WERI-Rb-1 (cell line): ENCODE measurements around the gene UBASH3B.

Experiments used
- DNase-seq: peaks from one replicate; pipeline ENCODE4 v3.0.0-alpha.2; 2020
- H3K27ac ChIP-seq: fragments of 250-450 bp; sonication (Bioruptor Pico); 2 replicates; pipeline ENCODE4 v1.5.1; 2020; ENCODE audit warnings: mild to moderate bottlenecking, moderate library complexity
- H3K27me3 ChIP-seq: fragments of 250-450 bp; sonication (Bioruptor Pico); 2 replicates; pipeline ENCODE4 v1.5.1; 2021; ENCODE audit warnings: mild to moderate bottlenecking, low read depth, moderate library complexity; ENCODE audit not compliant: insufficient read depth, severe bottlenecking
- H3K36me3 ChIP-seq: fragments of 250-450 bp; sonication (Bioruptor Pico); 2 replicates; pipeline ENCODE4 v1.5.1; 2020; ENCODE audit warnings: mild to moderate bottlenecking, moderate library complexity
- H3K4me3 ChIP-seq: 2 replicates; pipeline ENCODE4 v1.5.1; 2011; ENCODE audit warnings: low read depth, mild to moderate bottlenecking, control low read depth, low read length
- H3K9me3 ChIP-seq: fragments of 250-450 bp; sonication (Bioruptor Pico); 2 replicates; pipeline ENCODE4 v1.5.1; 2021; ENCODE audit warnings: mild to moderate bottlenecking, moderate library complexity; ENCODE audit not compliant: severe bottlenecking
- TF ChIP-seq, protein P1 (sequence below): IDR thresholded peaks from 2 replicates; pipeline ENCODE4 v1.5.1; 2011; ENCODE audit warnings: low read depth, mild to moderate bottlenecking, control low read depth, inconsistent platforms, low read length

UBASH3B gene

DNA sequence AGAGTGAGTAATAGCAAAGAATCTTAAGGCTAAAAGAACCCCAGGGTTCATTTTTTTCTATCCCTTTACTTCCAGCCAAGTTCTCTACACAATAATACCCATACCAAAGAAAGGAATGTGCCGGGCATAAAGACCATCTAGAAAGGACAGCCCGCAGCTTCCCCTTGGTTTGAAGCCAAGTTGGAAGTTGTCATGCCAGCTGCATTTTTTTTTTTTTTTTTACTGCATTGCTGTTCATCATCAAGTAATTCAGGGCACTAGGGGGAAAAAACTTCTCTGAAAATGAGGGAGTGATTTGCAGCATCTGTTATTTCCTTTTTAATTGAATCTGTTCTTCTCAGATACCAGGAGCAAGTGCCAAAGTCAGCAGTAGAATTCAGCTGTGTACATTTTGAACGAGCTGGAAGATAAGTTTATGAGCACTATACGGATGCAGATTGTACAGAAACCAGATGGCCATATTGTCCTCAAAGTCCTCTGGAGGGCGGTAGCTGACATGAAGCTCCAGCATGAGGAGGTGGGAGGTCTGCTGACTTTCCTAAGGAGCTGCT lies 56.4 kb downstream of the UBASH3B start:
- H3K36me3 ChIP-seq = no peaks in the 10 kb centered on the region
- no peak for DNase-seq
- H3K4me3 ChIP-seq = no peak overlapping the region
- H3K27me3 ChIP-seq = peaks cover 75% of the 10 kb centered on the region
- H3K9me3 ChIP-seq = no peaks in the 10 kb centered on the region
- no peak overlapping the region for H3K27ac ChIP-seq
- TF ChIP-seq, protein P1, sequence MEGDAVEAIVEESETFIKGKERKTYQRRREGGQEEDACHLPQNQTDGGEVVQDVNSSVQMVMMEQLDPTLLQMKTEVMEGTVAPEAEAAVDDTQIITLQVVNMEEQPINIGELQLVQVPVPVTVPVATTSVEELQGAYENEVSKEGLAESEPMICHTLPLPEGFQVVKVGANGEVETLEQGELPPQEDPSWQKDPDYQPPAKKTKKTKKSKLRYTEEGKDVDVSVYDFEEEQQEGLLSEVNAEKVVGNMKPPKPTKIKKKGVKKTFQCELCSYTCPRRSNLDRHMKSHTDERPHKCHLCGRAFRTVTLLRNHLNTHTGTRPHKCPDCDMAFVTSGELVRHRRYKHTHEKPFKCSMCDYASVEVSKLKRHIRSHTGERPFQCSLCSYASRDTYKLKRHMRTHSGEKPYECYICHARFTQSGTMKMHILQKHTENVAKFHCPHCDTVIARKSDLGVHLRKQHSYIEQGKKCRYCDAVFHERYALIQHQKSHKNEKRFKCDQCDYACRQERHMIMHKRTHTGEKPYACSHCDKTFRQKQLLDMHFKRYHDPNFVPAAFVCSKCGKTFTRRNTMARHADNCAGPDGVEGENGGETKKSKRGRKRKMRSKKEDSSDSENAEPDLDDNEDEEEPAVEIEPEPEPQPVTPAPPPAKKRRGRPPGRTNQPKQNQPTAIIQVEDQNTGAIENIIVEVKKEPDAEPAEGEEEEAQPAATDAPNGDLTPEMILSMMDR = peak; percentile 22; the same call in 1 of the 2 replicates

DNA sequence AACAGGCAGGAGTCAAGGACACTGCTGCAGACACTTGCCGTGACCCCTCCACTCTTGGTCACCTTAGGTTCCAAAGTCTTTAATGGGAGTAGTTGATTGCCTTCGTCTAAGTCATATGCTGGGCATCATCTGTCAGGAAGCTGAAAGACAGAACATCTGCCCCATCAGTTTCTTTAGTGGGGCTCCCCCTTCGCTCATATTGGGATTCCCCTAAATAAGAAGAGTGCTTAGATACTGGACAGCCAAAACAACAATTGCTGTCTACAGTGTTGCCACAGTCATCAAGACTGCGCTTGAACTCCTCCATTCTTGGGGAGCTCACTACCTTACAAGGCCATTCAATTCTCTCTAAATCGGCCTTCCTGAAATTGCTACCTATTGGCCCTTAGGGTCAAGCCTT lies 58.5 kb downstream of the UBASH3B start:
- Histone ChIP-seq H3K36me3 (no peaks in the 10 kb centered on the region), H3K9me3 (no peaks in the 10 kb centered on the region), H3K27ac (no peak overlapping the region), H3K27me3 (peaks cover 77% of the 10 kb centered on the region), H3K4me3 (no peak overlapping the region)
- TF ChIP-seq, protein P1 = no peak
- no peak for DNase-seq

DNA sequence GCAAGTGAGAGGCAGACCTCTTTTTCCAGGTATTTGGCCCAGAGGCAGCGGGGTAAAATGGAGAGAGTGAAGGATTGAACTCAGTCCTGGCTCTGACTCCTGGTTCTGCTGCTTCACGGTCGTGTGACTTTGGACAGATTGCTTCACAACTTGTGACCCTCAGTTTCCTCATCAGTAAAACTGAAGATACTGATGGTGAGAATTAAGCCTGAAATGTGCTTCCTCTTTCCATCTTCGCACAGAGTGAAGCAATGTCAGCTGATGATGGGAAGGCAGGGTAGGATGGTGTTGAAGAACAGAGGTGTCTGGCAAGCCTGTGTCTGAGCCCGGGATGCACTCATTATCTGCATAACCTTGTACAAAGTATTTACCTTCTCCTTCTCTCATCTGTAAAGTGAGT lies 59.0 kb downstream of the UBASH3B start:
- TF ChIP-seq, protein P1 = no peak
- Histone ChIP-seq H3K36me3 (no peaks in the 10 kb centered on the region), H3K27me3 (peaks cover 76% of the 10 kb centered on the region), H3K27ac (no peak overlapping the region), H3K4me3 (no peak overlapping the region), H3K9me3 (no peaks in the 10 kb centered on the region)
- DNase-seq = no peak

DNA sequence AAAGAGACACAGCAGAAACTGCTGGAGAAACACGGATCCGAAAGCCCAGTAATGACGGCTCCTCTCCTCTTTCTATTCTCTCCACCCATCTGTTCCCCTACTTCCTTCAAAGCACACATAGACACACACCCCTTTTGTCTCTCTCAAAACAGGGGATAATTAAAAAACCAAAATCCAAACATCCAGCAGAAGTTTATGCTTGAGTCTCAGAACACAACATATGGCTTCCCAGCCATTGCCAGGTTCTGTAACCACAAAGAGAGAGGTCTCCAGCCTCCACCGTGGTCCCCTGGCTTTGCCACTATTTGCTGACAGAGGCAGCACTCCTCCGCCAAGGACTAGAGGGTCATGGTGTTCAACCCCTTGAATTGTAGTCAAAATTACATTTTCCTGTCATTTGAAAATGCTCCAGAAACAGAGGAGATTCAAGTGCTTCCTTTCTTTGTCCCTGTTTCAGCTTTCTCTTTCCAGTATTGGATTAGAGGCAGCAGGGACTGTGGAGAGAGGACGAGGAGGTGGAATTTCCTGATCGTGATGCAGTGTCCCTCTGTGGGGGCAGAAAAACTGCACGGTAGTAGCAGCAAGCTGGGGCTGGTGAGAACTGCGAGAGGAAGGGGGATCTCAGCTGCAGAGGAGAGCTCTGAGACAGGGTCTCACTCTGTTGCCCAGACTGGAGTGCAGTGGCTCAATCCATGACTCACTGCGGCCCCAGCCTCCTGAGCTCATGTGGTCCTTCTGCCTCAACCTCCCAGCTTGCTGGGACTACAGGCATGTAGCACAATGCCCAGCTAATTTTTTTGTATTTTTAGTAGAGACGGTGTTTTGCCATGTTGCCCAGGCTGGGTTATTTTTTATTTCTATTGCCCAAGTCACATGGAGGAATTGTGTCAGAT lies 60.3 kb downstream of the UBASH3B start:
- Histone ChIP-seq H3K4me3 (no peak overlapping the region), H3K27ac (no peak overlapping the region), H3K9me3 (no peaks in the 10 kb centered on the region), H3K27me3 (peaks cover 77% of the 10 kb centered on the region), H3K36me3 (no peaks in the 10 kb centered on the region)
- TF ChIP-seq, protein P1 = no peak
- DNase-seq = no peak

DNA sequence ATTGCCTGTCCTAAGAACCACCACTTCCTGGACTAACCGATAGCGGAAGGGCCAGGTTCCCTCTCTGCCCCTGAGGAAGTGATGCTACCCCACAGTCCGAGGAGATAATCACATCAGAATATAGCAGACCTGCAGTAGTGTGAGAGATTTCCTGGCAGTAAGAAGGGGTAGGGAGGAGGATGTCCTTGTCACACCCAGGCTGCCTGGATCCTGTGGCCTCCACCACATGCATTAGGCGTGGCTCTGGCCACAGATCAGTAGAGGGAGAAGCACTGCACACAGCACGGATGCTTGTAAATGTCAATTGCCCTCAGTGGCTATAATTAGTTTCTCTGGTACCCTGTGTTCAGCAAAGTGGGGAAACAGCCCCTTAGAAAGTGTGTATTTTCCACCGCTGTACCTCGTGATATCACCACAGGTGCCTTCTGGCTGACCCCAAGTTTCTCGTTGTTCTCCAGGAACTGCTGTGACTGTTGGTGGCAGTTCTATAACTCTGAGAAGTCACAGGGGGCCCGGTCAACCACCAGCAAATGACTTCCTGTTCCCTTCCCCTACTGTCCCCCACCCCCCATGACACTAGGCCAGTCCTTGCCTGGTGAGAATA lies 61.8 kb downstream of the UBASH3B start:
- H3K4me3 ChIP-seq = no peak overlapping the region
- H3K27me3 ChIP-seq = peaks cover 81% of the 10 kb centered on the region
- TF ChIP-seq, protein P1 = no peak
- no peaks in the 10 kb centered on the region for H3K36me3 ChIP-seq
- no peak overlapping the region for H3K27ac ChIP-seq
- no peak for DNase-seq
- no peaks in the 10 kb centered on the region for H3K9me3 ChIP-seq
